Testis (tissue), 3 donors: ENCODE data around the gene EFNA2. TPM values are rescaled to one million over a fixed set of nuclear protein-coding genes. Genes with fewer than 3 reads are reported as not detected.
"Not testable (repeated sequence)": the region's sequence is repeated elsewhere in the genome, so short reads cannot be mapped to it uniquely, and the experiment has no call there.

Experiments
- DNase-seq: peaks from one replicate; pipeline ENCODE4 v3.0.0-alpha.2; 2019
- H3K27ac ChIP-seq, 2 donors: fragments of 200-600 bp; sonication (generic); one replicate each; pipeline ENCODE4 v1.5.1; 2019
- H3K27me3 ChIP-seq: fragments of 200-600 bp; sonication (generic); one replicate; pipeline ENCODE4 v1.5.1; 2019
- H3K36me3 ChIP-seq: fragments of 200-600 bp; sonication (generic); one replicate; pipeline ENCODE4 v1.5.1; 2017; ENCODE audit warnings: low read depth; ENCODE audit errors: missing control alignments
- H3K4me1 ChIP-seq: fragments of 200-600 bp; sonication (generic); one replicate; pipeline ENCODE4 v1.5.1; 2019
- H3K4me3 ChIP-seq, 2 donors: fragments of 200-600 bp; sonication (generic); one replicate each; pipeline ENCODE4 v1.5.1; 2017 to 2019
- H3K9me3 ChIP-seq: fragments of 200-600 bp; sonication (generic); one replicate; pipeline ENCODE4 v1.5.1; 2017
- POLR2A ChIP-seq: fragments of 450-650 bp; IDR thresholded peaks from one replicate; pipeline ENCODE4 v1.6.1; 2017; ENCODE audit warnings: antibody characterized with exemption, mild to moderate bottlenecking, moderate library complexity
- WGBS, 2 donors: methylation state at CpG; one replicate each; pipeline ENCODE4 v1.1.5; 2018; 5-methylcytosine and 5-hydroxymethylcytosine counted together
- intact Hi-C: fragments of 100-400 bp; cut with DNase I; formaldehyde crosslinking; loops from one replicate; pipeline ENCODE4 v1.15.1; 2023; ENCODE audit warnings: low total_unique reads
- polyA plus RNA-seq: library from polyadenylated mRNA; stranded (reverse); fragments of 350-450 nt; fragmentation: Illumina TruSeq; extraction: RNeasy Lipid Tissue Mini Kit (QIAGEN cat#74804); gene quantifications from one replicate; pipeline ENCODE4 v1.2.3, GENCODE V29; 2014; ENCODE audit warnings: low read depth, low replicate concordance; ENCODE audit not compliant: insufficient read depth
- total RNA-seq, 2 donors: library from RNA; depleted of rRNA; stranded (reverse); fragments of >200 nt; gene quantifications; one replicate each; pipeline ENCODE4 v1.2.3, GENCODE V29; 2016
- TF ChIP-seq, protein P1 (sequence below), 3 experiments: fragments of 450-650 bp in 2 of 3; fragments of 200-600 bp in 1 of 3; sonication (generic) in 1 of 3; IDR thresholded peaks; one replicate each; pipeline ENCODE4 v1.5.1; 2016 to 2019; ENCODE audit warnings: antibody characterized with exemption in 3 of 3, mild to moderate bottlenecking in 2 of 3, moderate library complexity in 1 of 3

The EFNA2 gene
- total and polyA plus RNA-seq, 3 donors from 2014 or later = 0.61 to 2.9 (median 1.5) TPM

DNA sequence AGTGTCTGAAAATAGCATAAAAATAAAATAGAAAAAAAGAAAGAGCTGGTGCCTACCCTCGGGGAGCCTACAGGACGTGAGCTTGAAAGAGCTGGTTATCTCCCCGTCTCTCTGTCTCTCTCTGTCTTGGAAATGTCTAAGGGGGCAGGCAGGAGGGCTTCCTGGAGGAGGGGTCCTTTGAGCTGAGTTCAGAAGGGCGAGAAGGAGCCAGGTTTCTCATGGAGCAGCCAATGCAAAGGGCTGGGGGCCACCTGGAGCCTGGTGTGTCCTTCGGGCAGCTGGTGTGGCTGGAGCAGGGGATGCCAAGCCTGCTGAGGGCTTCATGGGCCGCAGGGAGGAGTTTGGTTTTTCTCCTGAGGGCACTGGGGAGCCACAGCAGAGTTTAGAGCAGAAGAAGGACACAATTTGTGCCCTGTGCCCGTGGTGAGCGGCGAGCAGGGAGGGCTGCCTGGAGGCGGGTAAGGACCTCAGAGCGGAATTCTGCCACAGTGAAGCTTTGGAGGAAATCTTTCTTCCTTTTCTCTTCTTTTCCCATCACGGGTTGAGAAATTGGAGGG lies 38.7 kb downstream of the EFNA2 start:
- no peak for TF ChIP-seq POLR2A
- TF ChIP-seq, protein P1, sequence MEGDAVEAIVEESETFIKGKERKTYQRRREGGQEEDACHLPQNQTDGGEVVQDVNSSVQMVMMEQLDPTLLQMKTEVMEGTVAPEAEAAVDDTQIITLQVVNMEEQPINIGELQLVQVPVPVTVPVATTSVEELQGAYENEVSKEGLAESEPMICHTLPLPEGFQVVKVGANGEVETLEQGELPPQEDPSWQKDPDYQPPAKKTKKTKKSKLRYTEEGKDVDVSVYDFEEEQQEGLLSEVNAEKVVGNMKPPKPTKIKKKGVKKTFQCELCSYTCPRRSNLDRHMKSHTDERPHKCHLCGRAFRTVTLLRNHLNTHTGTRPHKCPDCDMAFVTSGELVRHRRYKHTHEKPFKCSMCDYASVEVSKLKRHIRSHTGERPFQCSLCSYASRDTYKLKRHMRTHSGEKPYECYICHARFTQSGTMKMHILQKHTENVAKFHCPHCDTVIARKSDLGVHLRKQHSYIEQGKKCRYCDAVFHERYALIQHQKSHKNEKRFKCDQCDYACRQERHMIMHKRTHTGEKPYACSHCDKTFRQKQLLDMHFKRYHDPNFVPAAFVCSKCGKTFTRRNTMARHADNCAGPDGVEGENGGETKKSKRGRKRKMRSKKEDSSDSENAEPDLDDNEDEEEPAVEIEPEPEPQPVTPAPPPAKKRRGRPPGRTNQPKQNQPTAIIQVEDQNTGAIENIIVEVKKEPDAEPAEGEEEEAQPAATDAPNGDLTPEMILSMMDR (IDR thresholded peaks at IDR 0.05) = no peak
- Histone ChIP-seq H3K36me3 (no peaks in the 10 kb centered on the region), H3K27ac (peak overlapping the region; percentile 50 to 58), H3K9me3 (no peaks in the 10 kb centered on the region), H3K4me3 (peak overlapping the region; percentile 48 to 64), H3K4me1 (peaks cover 8% of the 10 kb centered on the region), H3K27me3 (no peaks in the 10 kb centered on the region)
- WGBS, 2 donors = 70 to 76% methylated on average over 12 of the region's 12 CpGs
- intact Hi-C loops = no loop called here
- DNase-seq = no peak

DNA sequence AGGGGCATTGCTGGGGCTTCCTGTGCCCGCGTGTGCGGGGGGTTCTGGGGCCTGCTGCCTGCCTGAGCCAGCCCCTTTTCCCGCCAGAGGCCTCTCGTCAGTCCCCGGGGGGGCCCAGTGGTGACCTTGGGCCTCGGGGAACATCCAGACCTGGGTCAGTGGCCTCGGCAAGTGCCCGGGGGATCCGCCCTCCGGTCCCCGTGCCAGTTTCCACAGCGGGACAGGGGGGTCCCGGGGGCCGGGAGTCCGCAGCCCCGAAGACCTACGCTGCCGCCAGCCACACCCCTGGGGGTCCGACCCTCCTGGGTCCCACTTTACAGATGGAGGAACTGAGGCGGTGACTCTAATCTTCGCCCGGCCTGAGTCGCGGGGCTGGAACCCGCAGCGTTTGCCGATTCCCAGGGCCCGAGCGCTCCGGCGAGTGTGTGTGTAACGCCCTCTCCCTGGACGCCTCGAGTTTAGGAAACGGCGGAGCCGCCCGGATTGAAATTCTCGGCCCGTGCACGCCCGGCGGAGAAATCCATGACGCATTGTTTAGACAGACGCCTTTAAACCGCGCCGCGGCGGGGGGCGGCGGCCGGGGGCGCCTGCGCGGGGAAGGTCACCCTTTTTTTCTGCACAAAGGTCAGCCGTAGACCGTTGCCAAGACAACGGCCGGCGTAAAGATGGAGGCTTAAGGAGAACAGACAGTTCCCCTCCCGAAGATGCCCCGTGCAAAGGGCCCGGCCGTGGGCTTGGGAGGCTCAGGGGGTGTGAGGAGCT lies 39.3 kb downstream of the EFNA2 start:
- no peaks in the 10 kb centered on the region for H3K36me3 ChIP-seq
- H3K27ac ChIP-seq = peak overlapping the region; percentile 50 to 58
- peak overlapping the region; percentile 48 to 64 for H3K4me3 ChIP-seq
- peak; percentile 90 for DNase-seq
- intact Hi-C loops = no loop called here
- TF ChIP-seq, protein P1 (IDR thresholded peaks at IDR 0.05) = no peak
- TF ChIP-seq POLR2A = no peak
- WGBS, 2 donors = 1% methylated on average over 23 to 45 of the region's 66 CpGs
- H3K9me3 ChIP-seq = no peaks in the 10 kb centered on the region
- H3K4me1 ChIP-seq = peaks cover 8% of the 10 kb centered on the region
- no peaks in the 10 kb centered on the region for H3K27me3 ChIP-seq

DNA sequence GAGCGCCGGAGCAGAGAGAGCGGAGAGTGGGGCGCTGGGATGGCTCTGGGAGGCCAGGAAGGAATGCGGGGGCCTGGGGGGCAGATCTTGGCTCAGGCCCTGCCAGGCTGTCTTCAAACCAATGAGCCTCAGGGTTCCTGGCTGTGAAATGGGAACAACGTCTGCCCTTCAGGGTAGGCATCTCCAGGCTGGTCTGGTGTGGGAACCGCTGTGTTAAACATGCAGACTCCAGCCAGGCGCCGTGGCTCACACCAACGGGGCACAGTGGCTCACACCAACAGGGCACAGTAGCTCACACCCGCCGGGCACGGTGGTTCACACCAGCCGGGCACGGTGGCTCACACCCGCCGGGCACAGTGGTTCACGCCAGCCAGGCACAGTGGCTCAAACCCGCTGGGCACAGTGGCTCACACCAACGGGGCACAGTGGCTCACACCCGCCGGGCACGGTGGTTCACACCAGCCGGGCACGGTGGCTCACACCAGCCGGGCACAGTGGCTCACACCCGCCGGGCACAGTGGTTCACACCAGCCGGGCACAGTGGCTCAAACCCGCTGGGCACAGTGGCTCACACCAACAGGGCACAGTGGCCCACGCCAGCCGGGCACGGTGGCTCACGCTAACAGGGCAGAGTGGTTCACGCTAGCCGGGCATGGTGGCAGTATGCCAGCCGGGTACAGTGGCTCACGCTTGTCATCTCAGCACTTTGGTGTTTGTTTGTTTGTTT lies 40.1 kb downstream of the EFNA2 start:
- 48 to 62% methylated on average over 16 to 37 of the region's 38 CpGs for WGBS, 2 donors
- peaks cover 8% of the 10 kb centered on the region for H3K4me1 ChIP-seq
- peak overlapping the region; percentile 50 to 58 for H3K27ac ChIP-seq
- intact Hi-C loops = no loop called here
- peak overlapping the region; percentile 48 to 64 for H3K4me3 ChIP-seq
- H3K27me3 ChIP-seq = no peaks in the 10 kb centered on the region
- no peak for DNase-seq
- no peaks in the 10 kb centered on the region for H3K9me3 ChIP-seq
- H3K36me3 ChIP-seq = no peaks in the 10 kb centered on the region
- no peak for TF ChIP-seq POLR2A
- TF ChIP-seq, protein P1 (IDR thresholded peaks at IDR 0.05) = no peak

DNA sequence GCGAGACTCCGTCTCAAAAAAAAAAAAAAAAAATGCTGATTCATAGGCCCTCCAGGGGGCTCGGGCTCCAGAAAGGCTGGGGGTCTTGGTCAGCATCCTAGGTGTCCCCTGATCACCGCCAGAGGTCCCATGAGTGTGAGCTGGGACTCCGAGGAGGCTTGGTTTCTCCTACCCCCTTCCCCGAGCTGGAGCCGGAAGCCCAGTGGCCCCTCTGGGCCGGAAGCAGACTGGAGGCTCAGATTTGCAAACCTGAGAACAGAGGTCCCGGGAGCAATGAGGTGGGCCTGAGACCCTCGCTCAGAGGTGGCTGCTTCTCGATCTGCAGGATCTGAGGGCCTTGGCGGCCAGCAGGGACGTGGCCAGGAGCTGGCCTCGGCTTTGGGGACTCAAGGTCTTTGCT lies 41.5 kb downstream of the EFNA2 start:
- H3K27ac ChIP-seq = no peak overlapping the region
- no peaks in the 10 kb centered on the region for H3K27me3 ChIP-seq
- H3K4me3 ChIP-seq = no peak overlapping the region
- DNase-seq = no peak
- H3K9me3 ChIP-seq = no peaks in the 10 kb centered on the region
- no peaks in the 10 kb centered on the region for H3K36me3 ChIP-seq
- WGBS, 2 donors = 86 to 92% methylated on average over 14 of the region's 14 CpGs
- H3K4me1 ChIP-seq = peaks cover 8% of the 10 kb centered on the region
- intact Hi-C loops = no loop called here
- TF ChIP-seq POLR2A = no peak
- TF ChIP-seq, protein P1 (IDR thresholded peaks at IDR 0.05) = no peak

DNA sequence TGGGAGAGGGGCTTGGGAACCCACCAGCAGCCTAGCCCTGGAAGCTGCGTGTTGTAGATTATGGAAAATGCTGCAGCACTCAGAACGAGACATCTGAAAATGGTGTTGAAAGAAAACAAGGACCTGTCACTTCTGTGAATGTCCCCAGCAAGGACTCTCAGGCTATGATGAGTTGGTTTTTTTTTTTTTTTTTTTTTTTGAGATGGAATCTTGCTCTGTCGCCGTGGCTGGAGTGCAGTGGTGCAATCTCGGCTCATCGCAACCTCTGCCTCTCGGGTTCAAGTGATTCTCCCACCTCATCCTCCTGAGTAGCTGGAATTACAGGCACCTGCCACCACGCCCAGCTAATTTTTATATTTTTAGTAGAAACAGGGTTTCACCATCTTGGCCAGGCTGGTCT lies 46.5 kb downstream of the EFNA2 start:
- H3K36me3 ChIP-seq, intact Hi-C loops, H3K4me1 ChIP-seq, H3K9me3 ChIP-seq, H3K27ac ChIP-seq, H3K4me3 ChIP-seq, H3K27me3 ChIP-seq, DNase-seq: not testable (repeated sequence)
- WGBS, 2 donors = 80 to 88% methylated on average over 8 of the region's 8 CpGs
